GM18873 (cell line): ENCODE results near the gene CDH24.

Experiments used
- ATAC-seq: cut with Tn5 transposase; IDR thresholded peaks from one replicate; pipeline ENCODE4 v1.9.1; 2021; ENCODE audit warnings: mild to moderate bottlenecking, moderate library complexity, moderate number of reproducible peaks; ENCODE audit not compliant: unreplicated experiment, low FRiP score

Gene CDH24

GRCh38 chr14:23047751-23048693, 9.3 kb downstream of the CDH24 start:
- ATAC-seq: no peak

- ATAC-seq: no peak
Measured at GRCh38 chr14:23047034-23047634, 10.2 kb downstream of the CDH24 start.

- ATAC-seq: no peak
Measured at GRCh38 chr14:23045419-23046357, 11.6 kb downstream of the CDH24 start.

GRCh38 chr14:23044840-23045239, 12.5 kb downstream of the CDH24 start:
- no peak for ATAC-seq

GRCh38 chr14:23043754-23044153, 13.6 kb downstream of the CDH24 start:
- no peak for ATAC-seq

- ATAC-seq: no peak
Measured at GRCh38 chr14:23043145-23043544, 14.2 kb downstream of the CDH24 start.

- ATAC-seq: no peak
Measured at GRCh38 chr14:23042162-23042965, 15.0 kb downstream of the CDH24 start, which contains the start of gene PSMB11. Gene PSMB11, plus strand, starts transcription at chr14:23042212. Its CDS starts 14 bp downstream, at chr14:23042226.

- no peak for ATAC-seq
Measured at GRCh38 chr14:23041729-23042128, 15.6 kb downstream of the CDH24 start.

GRCh38 chr14:23040100-23040499, 17.2 kb downstream of the CDH24 start:
- no peak for ATAC-seq

- ATAC-seq: no peak
Measured at GRCh38 chr14:23035303-23036144, 21.8 kb downstream of the CDH24 start.

- ATAC-seq: peak; percentile 86
Measured at GRCh38 chr14:23034498-23035302, 22.6 kb downstream of the CDH24 start, which contains the start of gene PSMB5. Gene PSMB5, minus strand, starts transcription at chr14:23034900. Its CDS starts 19 bp downstream, at chr14:23034881.

- ATAC-seq: no peak
Measured at GRCh38 chr14:23033801-23034497, 23.4 kb downstream of the CDH24 start.

GRCh38 chr14:23033251-23033727, 24.0 kb downstream of the CDH24 start:
- no peak for ATAC-seq

- no peak for ATAC-seq
Measured at GRCh38 chr14:23030936-23031335, 26.4 kb downstream of the CDH24 start.

- ATAC-seq: no peak
Measured at GRCh38 chr14:23028799-23029198, 28.5 kb downstream of the CDH24 start.

GRCh38 chr14:23025151-23025814, 32.0 kb downstream of the CDH24 start:
- ATAC-seq: no peak

GRCh38 chr14:23024612-23025075, 32.7 kb downstream of the CDH24 start:
- ATAC-seq: no peak
